Neural crest cell (in vitro differentiated cells): ENCODE results near the gene C1orf105. TPM values are rescaled to one million over a fixed set of nuclear protein-coding genes. Genes with fewer than 3 reads are reported as not detected.

Experiments
- DNase-seq: peaks from one replicate; pipeline ENCODE4 v3.0.0; 2021; ENCODE audit warnings: low read depth, mixed read lengths, low spot score
- H3K27ac Mint-ChIP-seq: one replicate; pipeline ENCODE4 v1.8.0; 2021; ENCODE audit warnings: mild to moderate bottlenecking, mixed read lengths; ENCODE audit not compliant: unreplicated experiment
- H3K27me3 Mint-ChIP-seq: 2 replicates; pipeline ENCODE4 v1.8.0; 2021; ENCODE audit warnings: low read depth, mild to moderate bottlenecking, mixed read lengths
- H3K36me3 Mint-ChIP-seq: 2 replicates; pipeline ENCODE4 v1.8.0; 2021; ENCODE audit warnings: low read depth, mild to moderate bottlenecking, mixed read lengths
- H3K4me1 Mint-ChIP-seq: 2 replicates; pipeline ENCODE4 v1.8.0; 2021; ENCODE audit warnings: mixed read lengths
- H3K4me3 Mint-ChIP-seq: one replicate; pipeline ENCODE4 v1.8.0; 2021; ENCODE audit warnings: mild to moderate bottlenecking, mixed read lengths
- H3K9me3 Mint-ChIP-seq: 2 replicates; pipeline ENCODE4 v1.8.0; 2021; ENCODE audit warnings: mixed read lengths
- CTCF ChIP-seq: fragments of 200-600 bp; sonication (generic); conservative IDR thresholded peaks from 2 replicates; pipeline ENCODE4 v1.5.0; 2021; ENCODE audit warnings: antibody characterized with exemption, mild to moderate bottlenecking
- total RNA-seq: library from RNA; stranded (reverse); gene quantifications from 2 replicates; pipeline ENCODE4 v1.2.1, GENCODE V29; 2021

C1orf105 gene
- total RNA-seq, 1 donor from 2014 or later: not detected

GRCh38 chr1:172500207-172500606 lies 79.7 kb downstream of the C1orf105 start:
- no peak for TF ChIP-seq CTCF
- no peaks in the 10 kb centered on the region for H3K9me3 Mint-ChIP-seq
- H3K27me3 Mint-ChIP-seq: no peaks in the 10 kb centered on the region
- H3K36me3 Mint-ChIP-seq: no peaks in the 10 kb centered on the region
- no peak for DNase-seq
- no peak overlapping the region for H3K27ac Mint-ChIP-seq
- H3K4me1 Mint-ChIP-seq: peaks cover 14% of the 10 kb centered on the region
- no peak overlapping the region for H3K4me3 Mint-ChIP-seq

GRCh38 chr1:172507741-172508140 lies 87.3 kb downstream of the C1orf105 start:
- Mint-ChIP-seq H3K4me3 (no peak overlapping the region), H3K27me3 (no peaks in the 10 kb centered on the region), H3K27ac (no peak overlapping the region), H3K36me3 (peaks cover 2% of the 10 kb centered on the region), H3K9me3 (peaks cover 2% of the 10 kb centered on the region), H3K4me1 (no peaks in the 10 kb centered on the region)
- no peak for TF ChIP-seq CTCF
- no peak for DNase-seq

GRCh38 chr1:172510479-172510878 lies 90.0 kb downstream of the C1orf105 start:
- H3K4me3 Mint-ChIP-seq: no peak overlapping the region
- no peak for DNase-seq
- H3K36me3 Mint-ChIP-seq: peaks cover 2% of the 10 kb centered on the region

GRCh38 chr1:172512591-172512990 lies 92.1 kb downstream of the C1orf105 start:
- H3K27ac Mint-ChIP-seq: no peak overlapping the region

More at GRCh38 chr1:172510479-172510878, 90.0 kb downstream of the C1orf105 start:
- no peak for TF ChIP-seq CTCF
- Mint-ChIP-seq H3K4me1 (no peaks in the 10 kb centered on the region), H3K9me3 (peaks cover 2% of the 10 kb centered on the region), H3K27ac (no peak overlapping the region), H3K27me3 (no peaks in the 10 kb centered on the region)

GRCh38 chr1:172513479-172513878 lies 93.0 kb downstream of the C1orf105 start:
- no peak for TF ChIP-seq CTCF
- no peak for DNase-seq

More at GRCh38 chr1:172512591-172512990, 92.1 kb downstream of the C1orf105 start:
- Mint-ChIP-seq H3K4me1 (no peaks in the 10 kb centered on the region), H3K9me3 (peaks cover 2% of the 10 kb centered on the region), H3K36me3 (peaks cover 2% of the 10 kb centered on the region), H3K4me3 (no peak overlapping the region), H3K27me3 (no peaks in the 10 kb centered on the region)
- DNase-seq: no peak
- no peak for TF ChIP-seq CTCF

GRCh38 chr1:172514108-172514507 lies 93.6 kb downstream of the C1orf105 start:
- H3K4me1 Mint-ChIP-seq: no peaks in the 10 kb centered on the region
- peaks cover 2% of the 10 kb centered on the region for H3K9me3 Mint-ChIP-seq
- DNase-seq: no peak
- no peak overlapping the region for H3K4me3 Mint-ChIP-seq
- no peak overlapping the region for H3K27ac Mint-ChIP-seq
- H3K27me3 Mint-ChIP-seq: no peaks in the 10 kb centered on the region
- peaks cover 2% of the 10 kb centered on the region for H3K36me3 Mint-ChIP-seq
- TF ChIP-seq CTCF: no peak

More at GRCh38 chr1:172513479-172513878, 93.0 kb downstream of the C1orf105 start:
- Mint-ChIP-seq H3K36me3 (peaks cover 2% of the 10 kb centered on the region), H3K9me3 (peaks cover 2% of the 10 kb centered on the region), H3K4me3 (no peak overlapping the region), H3K27me3 (no peaks in the 10 kb centered on the region), H3K27ac (no peak overlapping the region), H3K4me1 (no peaks in the 10 kb centered on the region)
